Dermis blood vessel endothelial cell (primary cell): ENCODE data around the gene RNF8. TPM values are rescaled to one million over a fixed set of nuclear protein-coding genes. Genes with fewer than 3 reads are reported as not detected.
"Not testable (repeated sequence)": the region's sequence is repeated elsewhere in the genome, so short reads cannot be mapped to it uniquely, and the experiment has no call there.

ENCODE experiments used
- DNase-seq: peaks from one replicate; pipeline ENCODE4 v3.0.0; 2010
- total RNA-seq: library from RNA; depleted of rRNA; stranded (reverse); fragments of >200 nt; gene quantifications from 2 replicates; pipeline ENCODE4 v1.2.3, GENCODE V29; 2014

The RNF8 gene
- total RNA-seq, 1 donor from 2014 or later = 30.8 TPM

- DNase-seq = no peak
Measured at GRCh38 chr6:37399795-37400490, 46.2 kb downstream of the RNF8 start.

GRCh38 chr6:37401658-37402057, 47.9 kb downstream of the RNF8 start:
- DNase-seq = not testable (repeated sequence)

- DNase-seq = no peak
Measured at GRCh38 chr6:37406726-37407341, 53.1 kb downstream of the RNF8 start.

GRCh38 chr6:37407948-37408347, 54.2 kb downstream of the RNF8 start:
- no peak for DNase-seq

GRCh38 chr6:37409501-37409900, 55.7 kb downstream of the RNF8 start:
- DNase-seq = no peak

GRCh38 chr6:37417393-37417792, 63.6 kb downstream of the RNF8 start:
- no peak for DNase-seq

- DNase-seq = no peak
Measured at GRCh38 chr6:37418722-37419121, 64.9 kb downstream of the RNF8 start.

- no peak for DNase-seq
Measured at GRCh38 chr6:37426058-37426944, 72.5 kb downstream of the RNF8 start.

GRCh38 chr6:37426945-37427510, 73.2 kb downstream of the RNF8 start:
- DNase-seq = no peak

- DNase-seq = no peak
Measured at GRCh38 chr6:37429352-37429750, 75.6 kb downstream of the RNF8 start.

- no peak for DNase-seq
Measured at GRCh38 chr6:37432590-37432915, 78.8 kb downstream of the RNF8 start.

- DNase-seq = peak; percentile 93
Measured at GRCh38 chr6:37432916-37433656, 79.3 kb downstream of the RNF8 start, which contains the start of gene CMTR1. Gene CMTR1 (plus strand): TSS chr6:37433221. CDS start chr6:37435630, 2,409 bp downstream.

GRCh38 chr6:37433657-37434271, 80.0 kb downstream of the RNF8 start:
- peak; percentile 30 for DNase-seq

GRCh38 chr6:37435373-37435772, 81.6 kb downstream of the RNF8 start:
- DNase-seq = no peak

GRCh38 chr6:37435816-37436215, 82.0 kb downstream of the RNF8 start:
- DNase-seq = peak; percentile 6

GRCh38 chr6:37438930-37439329, 85.1 kb downstream of the RNF8 start:
- DNase-seq = peak; percentile 8

GRCh38 chr6:37441651-37442050, 87.9 kb downstream of the RNF8 start:
- DNase-seq = no peak

- peak; percentile 8 for DNase-seq
Measured at GRCh38 chr6:37442416-37443215, 88.8 kb downstream of the RNF8 start.

- DNase-seq = not testable (repeated sequence)
Measured at GRCh38 chr6:37443216-37443542, 89.4 kb downstream of the RNF8 start.
